Ammon's horn (tissue), 1 donor: ENCODE results near the gene ACTG1.

ENCODE experiments used
- DNase-seq: peaks from one replicate; pipeline ENCODE4 v3.0.0-alpha.2; 2016; ENCODE audit warnings: low spot score

Gene ACTG1

DNA sequence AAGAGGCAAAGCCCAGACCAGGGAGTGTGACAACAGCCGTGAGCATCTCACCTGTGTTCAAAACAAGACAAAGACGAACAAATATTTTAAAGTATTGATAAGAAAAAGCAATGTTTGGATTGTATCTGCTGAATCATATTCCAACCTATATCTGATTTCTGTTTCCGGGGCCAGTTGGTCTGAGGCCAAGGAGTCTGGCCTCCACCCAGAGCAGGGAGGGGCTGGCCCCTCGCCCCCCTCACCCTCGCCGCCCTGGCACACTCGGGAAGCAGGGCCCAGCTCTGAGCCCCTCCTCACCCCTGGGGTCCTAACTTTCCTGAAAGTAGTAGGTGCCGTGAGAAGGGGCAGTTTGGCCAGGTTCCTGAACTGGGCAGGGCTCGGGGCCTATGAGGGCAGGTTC is 48.0 kb downstream of the ACTG1 start:
- no peak for DNase-seq

DNA sequence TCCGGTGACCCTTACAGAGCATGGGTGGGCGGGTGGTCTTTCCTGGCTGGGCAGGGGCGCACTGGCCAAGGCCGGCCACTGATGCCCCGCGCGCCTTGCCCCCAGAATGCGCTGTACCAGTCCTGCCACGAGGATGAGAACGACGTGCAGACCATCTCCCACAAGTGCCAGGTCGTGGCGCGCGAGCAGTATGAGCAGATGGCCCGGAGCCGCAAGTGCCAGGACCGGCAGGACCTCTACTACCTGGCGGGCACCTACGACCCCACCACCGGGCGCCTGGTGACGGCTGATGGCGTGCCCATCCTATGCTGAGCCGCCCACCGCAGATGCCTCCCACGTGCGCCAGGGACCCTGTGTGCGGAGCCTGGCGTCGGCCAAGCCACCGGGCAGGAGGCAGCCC is 49.1 kb downstream of the ACTG1 start:
- no peak for DNase-seq

- no peak for DNase-seq
Measured at GRCh38 chr17:81462506-81463125, 50.0 kb downstream of the ACTG1 start.

DNA sequence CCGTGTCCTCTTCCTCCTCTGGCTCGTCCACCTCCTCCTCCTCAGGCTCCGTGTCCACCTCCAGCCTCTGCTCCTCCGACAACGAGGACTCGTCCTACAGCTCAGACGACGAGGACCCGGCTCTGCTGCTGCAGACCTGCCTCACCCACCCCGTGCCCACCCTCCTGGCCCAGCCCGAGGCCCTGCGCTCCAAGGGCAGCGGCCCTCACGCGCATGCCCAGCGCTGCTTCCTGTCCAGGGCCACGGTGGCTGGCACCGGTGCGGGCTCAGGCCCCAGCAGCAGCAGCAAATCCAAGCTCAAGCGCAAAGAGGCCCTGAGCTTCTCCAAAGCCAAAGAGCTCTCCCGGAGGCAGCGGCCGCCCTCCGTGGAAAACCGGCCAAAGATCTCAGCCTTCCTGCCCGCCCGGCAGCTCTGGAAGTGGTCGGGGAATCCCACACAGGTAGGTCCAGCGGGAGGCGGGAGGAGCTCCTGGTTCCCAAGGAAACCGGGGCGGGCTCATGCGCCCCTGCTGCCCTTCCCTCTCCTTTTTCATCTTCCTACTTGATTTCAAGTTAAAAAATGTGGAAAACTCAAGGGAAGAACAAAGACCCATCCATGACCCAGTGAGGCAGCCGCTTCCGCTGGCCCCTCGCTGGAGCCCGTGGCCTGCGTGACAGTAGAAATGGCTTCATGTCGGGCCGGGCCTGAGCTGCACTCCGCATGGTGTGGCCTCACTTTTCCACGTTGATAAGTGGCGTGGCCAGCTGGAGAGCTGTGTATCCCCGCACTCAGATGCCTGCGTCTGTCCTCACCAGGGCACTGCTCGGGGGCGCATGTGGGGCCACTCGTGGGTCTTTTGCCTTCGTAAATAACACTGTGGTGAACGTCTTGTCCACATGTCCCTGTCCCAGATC is 50.7 kb downstream of the ACTG1 start:
- no peak for DNase-seq

DNA sequence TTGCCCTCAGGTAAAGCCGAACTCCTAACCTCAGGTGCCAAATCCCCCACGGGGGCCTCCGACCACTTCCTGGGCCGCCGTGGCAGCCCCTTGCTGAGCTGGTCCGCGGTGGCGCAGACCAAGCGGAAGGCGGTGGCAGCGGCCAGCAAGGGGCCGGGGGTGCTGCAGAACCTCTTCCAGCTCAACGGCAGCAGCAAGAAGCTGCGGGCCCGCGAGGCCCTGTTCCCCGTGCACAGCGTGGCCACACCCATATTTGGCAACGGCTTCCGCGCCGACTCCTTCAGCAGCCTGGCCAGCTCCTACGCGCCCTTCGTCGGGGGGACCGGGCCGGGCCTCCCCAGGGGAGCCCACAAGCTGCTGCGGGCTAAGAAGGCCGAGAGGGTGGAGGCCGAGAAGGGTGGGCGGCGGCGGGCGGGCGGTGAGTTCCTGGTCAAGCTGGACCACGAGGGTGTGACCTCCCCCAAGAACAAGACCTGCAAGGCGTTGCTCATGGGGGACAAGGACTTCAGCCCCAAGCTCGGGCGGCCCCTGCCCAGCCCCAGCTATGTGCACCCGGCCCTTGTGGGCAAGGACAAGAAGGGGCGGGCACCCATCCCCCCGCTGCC is 51.6 kb downstream of the ACTG1 start:
- DNase-seq = no peak
